GM18873 (cell line): Measurements from ENCODE around the gene CYP46A1.

Experiments
- ATAC-seq: cut with Tn5 transposase; IDR thresholded peaks from one replicate; pipeline ENCODE4 v1.9.1; 2021; ENCODE audit warnings: mild to moderate bottlenecking, moderate library complexity, moderate number of reproducible peaks; ENCODE audit not compliant: unreplicated experiment, low FRiP score

Gene CYP46A1

DNA sequence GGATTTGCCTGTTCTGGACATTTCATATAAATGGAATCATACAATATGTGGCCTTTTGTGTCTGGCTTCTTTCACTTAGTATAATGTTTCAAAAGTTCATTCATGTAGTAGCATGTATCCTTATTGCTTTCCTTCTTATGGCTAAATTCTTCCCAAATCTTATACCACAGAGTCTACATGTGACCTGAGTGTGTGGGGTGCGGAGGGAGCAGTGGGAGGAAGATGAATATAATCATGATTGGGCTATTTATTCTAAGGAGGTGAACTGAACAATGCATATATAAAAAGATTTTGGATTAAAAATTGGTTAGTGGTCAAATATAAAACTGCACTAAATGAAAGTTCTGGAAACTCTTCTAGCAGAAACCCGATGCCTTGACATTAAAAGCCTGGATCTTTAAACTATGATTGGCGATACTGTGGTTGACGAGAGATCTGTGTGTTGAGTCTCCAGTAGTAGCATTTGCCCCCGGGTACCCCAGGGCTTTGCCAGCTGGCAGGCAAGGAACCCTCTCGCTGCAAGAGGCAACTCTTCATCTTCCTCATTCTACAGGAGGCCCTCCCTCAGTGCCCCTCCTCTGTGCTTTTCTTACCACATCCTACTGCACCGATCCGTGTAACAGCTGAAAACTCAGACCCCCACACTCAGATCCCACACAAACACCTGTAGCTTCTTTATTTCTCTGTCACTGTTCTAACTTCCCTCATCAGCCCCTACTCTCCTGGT, 2.6 kb downstream of the CYP46A1 start:
- no peak for ATAC-seq

DNA sequence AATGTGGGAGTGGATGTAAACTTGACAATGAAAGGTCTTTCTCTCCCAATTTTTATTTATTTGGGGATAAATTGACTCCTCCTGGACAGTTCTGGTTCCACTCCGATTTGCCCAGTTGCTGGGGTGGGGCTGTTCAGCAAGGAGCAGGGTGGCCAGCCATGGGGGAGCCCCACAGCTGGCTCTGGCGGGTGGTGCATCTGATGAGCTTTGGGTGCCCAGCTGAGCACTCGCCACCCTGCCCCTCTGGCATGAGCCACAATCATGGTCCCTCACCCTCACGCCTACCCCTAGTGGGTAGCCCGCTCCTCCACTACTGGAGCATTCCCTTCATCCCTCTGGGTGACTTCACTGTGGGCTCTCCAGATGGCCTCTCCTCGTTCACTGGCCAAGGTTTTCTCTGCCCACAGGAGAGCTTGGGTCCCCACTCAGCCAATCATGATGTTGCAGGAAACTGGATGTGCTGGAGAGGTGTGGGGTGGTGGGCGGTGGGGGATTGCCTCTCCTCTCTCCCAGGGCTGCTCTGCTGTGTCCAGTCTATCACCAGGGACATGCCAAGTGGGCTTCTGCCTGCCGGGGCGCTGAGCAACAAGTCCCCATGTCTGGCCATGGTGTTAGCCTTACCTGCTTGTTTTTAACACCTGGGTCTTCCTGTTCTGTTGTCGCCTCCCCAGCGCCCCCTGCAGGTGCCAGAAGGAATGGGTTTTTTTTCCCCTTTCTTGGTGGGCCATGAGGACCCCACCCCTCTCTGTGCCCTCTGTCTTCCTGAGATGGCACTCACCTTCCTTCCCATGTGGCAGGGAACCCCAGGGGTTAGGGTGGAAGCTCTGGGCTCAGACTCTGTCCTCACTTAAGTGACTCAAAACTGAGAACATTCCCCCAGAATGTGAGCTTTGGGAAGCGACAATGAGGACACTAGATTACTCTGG, 3.4 kb downstream of the CYP46A1 start:
- ATAC-seq, result no peak

DNA sequence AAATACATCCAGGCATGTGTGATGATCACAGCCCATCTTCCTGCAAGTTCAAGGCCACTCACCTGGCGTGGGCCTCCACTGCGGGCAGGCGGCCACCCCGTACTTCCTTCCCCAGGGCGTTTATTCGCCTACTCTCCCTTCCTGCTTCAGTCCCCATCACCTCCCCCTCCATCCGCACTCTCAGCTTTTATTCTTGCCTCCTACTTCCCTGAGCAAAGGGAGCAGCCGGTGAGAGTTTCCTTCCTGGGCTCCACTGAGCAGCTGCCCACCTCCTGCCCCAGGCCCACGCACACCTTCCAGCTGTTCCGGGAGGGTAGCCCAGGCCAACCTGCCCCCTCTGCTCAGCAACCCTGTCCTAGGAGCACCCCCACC, 4.1 kb downstream of the CYP46A1 start:
- ATAC-seq, result no peak

DNA sequence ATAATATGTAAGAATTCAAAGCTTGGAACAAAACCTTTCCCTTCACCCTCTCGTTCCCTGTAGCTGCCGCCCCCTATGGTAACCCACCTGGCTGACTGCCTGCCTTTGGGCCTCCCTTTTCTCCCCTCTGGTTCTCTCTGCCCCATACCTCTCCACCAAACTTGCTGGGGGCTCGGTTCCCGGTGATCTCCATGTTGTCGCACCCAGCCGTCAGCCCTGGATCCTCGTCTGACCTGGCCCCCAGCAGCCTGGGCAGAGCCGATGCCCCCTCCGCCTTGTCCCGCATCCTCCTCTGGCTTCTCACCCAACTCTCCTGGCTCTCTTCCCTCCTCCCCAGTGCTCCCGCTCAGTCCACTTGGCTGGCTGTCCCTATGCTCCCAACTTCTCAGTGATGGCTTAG, 4.5 kb downstream of the CYP46A1 start:
- no peak for ATAC-seq

DNA sequence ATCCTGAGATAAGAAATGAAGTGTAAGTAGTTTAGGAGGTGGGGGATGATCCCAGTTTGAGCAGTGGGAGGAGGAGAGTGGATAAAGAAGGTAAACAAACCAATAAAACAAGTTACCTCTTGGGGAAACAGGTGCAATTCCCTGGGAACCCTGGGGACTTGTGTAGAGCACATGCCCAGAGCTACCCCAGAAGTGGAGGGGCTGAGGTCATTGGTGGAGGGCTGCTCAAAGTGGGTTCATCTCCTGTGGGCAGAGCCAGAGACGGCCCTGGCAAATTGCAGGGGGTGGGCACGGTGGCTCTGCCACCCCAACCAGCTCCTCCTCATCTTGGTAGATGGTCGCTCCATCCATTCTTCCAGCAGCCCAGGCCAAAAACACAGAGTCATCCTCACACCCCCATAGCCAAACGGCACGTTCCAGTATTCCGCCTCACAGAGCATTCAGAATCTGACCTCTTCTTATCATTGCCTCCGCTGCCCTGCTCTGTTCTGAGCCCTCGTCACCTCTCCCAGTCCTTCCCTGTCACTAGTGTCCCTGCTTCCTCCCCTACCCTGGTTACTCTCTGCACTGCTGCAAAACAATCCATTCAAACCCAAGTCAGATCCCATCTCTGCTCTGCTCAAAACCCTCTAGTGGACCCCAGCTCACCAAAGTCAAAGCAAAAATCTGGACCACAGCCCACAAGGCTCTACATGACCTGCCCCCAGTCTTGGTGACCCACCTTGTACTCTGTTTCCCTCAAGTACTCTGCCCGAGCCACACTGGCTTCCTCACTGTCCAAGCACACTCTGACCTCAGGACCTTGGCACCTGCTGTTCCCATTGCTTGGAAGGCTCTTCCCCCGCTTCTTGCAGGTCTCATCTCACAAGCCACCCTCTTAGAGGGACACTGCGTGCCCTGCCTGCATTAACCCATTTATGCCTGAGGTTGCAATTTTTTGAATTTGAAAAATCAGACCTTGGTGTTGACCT, 5.5 kb downstream of the CYP46A1 start:
- ATAC-seq, result no peak

DNA sequence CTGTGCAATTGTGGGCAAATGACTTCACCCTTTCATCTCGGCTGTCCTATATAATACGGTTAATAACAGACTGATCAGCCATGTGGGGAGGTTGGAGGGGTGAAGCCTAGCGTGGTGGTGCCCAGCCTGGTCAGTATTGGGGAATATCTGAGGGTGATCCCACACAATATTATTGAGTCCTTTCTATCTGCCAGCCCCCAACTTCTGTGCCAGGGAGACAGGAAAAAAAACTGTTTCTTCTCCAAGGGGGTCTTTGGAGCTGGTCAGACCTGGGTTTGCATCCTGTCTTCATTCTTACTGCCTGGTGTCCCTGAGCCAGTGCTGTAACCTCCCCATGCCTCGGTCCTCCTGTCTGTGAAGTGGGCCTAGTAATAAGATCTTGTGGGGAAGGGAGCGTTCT, 6.5 kb downstream of the CYP46A1 start:
- ATAC-seq, result no peak

DNA sequence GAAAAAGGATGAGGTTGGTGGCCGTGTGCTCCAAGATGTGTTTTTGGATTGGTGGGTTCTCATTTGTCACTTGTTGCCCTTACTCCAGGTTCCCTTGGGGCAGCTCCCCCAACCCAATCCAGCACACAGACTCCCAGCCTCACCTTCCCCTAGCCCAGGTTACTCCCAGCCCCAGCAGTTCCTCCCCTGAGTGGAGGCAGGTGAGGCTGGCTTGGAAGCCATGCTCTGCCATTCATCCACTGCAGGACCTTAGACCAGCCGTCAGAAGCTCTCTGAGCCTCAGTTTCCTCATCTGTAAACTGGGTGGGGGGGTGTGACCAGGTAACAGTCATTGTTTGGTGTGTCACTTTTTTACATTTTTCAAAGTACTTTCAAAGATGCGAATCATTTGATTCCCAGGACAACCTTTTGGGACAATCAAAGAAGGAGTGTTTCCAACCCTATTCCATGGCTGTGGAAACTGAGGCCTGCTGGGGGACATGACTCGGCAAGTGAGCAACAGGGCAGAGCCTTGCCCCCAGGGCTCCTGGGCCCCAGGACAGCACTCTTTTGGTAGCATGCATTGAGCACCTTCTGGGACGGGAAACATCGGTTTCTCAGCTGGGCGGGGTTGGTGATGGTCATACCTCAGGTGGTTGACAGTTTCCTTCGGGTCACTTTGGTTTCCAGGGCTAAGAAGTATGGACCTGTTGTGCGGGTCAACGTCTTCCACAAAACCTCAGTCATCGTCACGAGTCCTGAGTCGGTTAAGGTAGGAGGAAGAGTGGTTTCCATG, 7.2 kb downstream of the CYP46A1 start:
- no peak for ATAC-seq

DNA sequence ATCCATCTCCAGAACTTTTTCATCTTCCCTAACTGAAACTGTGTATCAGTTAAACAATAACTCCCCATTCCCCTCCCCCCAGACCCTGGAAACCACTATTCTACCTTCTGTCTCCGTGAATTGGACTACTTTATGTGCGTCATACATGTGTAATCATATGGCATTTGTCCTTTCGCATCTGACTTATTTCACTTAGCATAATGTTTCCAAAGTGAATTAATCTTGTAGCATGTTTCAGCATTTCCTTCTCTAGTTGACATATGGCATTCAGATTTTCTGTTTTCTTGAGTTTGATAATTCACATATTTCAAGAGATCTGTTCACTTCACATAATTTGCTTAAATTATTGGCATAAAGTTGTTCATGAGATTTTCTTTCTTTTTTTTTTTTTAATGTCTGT, 9.8 kb downstream of the CYP46A1 start:
- ATAC-seq, result no peak

DNA sequence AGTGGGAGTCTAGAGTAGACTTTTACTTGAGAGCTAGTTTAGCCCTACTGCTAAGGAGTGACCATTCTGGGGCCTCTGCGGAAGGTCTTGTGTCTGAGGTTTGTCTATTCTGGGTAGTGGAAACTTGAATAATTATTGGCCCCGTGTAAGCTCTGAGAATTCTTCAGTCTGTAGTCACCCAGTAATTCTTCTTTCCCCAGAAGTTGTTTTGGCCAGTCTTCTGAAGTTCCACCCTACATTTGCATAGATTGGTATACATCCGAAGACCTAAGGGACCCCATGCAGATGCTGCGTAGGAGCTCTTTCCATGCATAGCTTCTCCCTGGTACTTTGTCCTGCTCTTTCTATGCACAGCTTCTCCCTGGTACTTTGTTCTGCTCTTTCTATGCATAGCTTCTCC, 12.8 kb downstream of the CYP46A1 start:
- ATAC-seq, result no peak

DNA sequence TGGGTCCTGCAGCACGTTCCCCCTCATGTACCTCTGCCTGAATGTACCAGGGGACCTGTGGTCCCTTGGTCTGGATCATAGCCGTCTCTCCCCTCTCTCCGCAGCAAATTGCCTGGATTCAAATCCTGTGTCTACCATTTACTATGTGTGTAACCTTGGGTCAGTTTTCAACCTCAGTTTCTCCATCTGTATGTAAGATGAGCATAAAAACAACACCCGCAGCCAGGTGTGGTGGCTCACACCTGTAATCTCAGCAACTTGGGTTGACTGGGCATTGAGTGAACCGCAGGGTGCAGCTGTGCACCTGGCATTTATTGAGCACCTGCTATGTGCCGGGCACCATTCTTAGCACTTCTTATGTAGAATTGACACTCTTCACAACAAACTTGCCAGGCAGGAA, 14.1 kb downstream of the CYP46A1 start:
- ATAC-seq, result no peak

DNA sequence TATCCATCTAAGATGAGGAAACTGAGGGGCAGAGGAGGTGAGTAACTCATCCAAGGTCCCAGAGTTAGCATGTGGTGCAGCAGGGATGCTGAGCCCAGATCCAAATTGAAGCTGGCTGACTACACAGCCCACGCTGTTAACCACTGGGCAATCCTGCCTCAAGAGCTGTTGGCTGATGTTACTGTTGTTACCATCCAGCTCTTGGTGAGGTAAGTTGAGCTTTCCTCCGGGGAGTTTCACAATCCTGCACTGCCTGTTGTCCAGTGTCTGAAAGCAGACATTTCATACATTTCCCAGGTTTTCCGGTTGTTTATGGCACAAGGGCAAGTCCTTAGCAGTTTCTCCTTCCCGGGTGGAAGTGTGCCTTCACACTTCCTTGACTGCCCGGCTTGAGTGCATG, 14.5 kb downstream of the CYP46A1 start:
- ATAC-seq, result no peak

DNA sequence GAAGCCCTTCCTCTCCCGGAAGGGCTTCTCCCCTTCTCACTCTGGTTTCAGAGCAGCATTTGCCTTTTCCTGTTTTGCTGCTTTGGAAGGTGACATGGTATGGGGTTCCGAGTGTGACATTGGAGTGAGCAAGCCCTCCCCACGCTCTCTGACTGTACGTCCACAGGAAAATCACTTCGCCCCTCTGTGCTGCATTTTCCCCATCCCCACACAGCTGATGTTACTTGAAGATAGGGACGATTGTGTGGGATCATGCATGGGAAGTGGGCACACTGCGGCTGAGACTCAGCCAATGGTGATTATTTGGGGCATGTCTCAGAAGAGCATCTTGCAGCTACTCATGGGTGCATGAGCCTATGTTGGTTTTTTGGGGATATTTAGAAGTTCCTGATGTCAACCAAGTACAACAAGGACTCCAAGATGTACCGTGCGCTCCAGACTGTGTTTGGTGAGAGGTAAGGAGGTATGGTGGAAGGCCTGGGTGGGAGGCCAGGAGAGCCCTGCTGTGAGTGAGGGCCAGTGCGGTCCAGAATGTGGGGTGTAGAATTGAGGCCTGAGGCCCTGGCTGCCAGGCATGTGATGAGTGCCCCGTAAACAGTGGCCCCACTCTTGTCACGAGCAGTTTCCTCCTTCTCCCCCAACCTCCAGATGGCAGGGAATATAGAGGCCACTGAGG, 15.1 kb downstream of the CYP46A1 start:
- ATAC-seq, result no peak

DNA sequence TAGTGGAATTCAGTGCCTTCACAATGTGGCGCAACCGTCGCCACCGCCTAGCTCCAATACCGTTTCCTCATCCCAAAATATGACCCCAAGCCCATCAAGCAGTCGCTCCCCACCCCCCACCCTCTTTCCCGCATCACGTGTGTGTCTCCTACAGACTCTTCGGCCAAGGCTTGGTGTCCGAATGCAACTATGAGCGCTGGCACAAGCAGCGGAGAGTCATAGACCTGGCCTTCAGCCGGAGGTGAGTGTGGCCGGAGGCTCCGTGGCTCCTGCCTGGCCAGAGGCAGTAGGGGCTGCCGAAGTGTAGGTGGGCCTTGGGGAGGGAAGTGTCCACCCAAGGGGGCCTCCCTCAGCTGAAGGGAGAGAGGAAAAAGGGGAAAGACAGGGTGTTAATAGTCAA, 15.8 kb downstream of the CYP46A1 start:
- ATAC-seq, result no peak

DNA sequence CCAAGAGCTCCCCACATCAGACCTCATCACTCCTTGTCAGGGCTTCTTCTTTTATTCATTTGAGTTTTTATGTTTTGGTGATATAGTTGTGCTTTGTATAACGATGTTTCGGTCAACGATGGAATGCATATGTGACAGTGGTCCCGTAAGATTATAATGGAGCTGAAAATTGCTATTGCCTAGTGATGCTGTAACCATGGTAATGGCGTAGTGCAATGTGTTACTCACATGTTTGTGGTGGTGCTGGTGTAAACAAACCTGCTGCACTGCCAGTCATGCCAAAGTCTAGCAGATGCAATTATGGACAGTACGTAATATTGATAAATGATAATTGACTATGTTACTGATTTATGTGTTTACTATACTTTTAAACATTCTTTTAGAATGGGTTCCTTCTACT, 16.3 kb downstream of the CYP46A1 start:
- ATAC-seq, result no peak

DNA sequence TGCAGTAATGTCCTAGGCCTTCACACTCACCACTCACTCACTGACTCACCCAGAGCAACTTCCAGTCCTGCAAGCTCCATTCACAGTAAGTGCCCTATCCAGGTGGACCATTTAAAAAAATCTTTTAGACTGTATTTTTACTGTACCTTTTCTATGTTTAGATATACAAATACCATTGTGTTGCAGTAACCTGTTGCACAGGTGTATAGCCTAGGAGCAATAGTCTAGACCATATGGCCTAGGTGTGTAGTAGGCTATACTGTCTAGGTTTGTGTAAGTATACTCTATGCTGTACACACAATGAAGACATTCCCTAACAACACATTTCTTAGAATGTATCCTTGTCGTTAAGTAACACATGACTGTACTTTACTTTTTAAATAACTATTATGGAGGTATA, 17.2 kb downstream of the CYP46A1 start:
- no peak for ATAC-seq

DNA sequence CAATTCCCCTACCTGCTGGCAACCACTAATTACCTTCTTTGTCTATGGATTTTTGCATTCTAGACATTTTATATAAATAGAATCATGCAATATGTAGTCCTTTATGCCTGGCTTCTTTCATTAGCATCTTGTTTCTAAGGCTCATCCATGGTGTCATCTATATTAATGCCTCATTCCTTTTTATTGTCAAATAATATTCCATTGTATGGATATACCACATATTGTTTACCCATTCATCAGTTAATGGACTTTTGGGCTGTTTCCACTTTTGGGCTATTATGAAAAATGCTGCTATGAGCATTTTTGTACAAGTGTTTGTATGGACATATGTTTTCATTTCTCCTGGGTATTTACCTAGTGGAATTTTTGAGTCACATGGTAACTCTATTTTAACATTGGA, 18.0 kb downstream of the CYP46A1 start:
- no peak for ATAC-seq

DNA sequence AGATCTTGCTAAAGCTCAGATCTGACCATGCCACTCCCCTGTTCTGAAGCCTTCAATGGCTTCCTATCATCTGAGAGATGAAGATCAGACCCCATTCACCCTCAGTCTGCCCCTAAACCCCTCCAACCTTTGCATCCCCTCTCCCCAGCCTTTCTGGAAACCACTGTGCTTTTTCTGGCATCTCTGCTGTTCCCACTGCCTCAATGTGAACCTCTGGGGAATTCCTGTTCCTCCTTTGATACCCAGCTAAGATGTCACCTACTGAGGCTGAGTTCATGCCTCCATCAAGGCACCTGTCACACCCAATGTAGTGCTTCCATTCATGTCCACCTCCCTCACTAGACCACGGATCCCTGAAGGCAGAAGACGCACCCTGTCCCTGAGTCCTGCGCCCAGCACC, 19.3 kb downstream of the CYP46A1 start:
- ATAC-seq, result no peak

DNA sequence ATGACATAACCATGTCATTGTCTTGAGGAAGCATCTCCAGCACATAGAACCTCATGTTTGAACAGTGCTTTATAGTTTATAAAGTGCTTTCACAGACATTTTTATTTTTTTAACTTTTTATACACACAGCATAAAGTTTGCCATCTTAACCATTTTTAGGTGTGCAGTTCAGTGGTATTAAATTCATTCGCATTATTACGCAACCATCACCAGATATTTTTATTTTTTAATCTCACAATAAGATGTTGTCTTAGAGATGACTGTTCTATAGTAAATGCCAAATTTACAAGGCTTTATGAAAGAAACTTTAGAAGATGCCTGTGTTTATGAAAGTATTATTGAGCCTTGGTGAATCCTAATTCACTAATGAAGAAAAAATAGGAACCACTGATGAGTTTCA, 19.9 kb downstream of the CYP46A1 start:
- ATAC-seq, result no peak

DNA sequence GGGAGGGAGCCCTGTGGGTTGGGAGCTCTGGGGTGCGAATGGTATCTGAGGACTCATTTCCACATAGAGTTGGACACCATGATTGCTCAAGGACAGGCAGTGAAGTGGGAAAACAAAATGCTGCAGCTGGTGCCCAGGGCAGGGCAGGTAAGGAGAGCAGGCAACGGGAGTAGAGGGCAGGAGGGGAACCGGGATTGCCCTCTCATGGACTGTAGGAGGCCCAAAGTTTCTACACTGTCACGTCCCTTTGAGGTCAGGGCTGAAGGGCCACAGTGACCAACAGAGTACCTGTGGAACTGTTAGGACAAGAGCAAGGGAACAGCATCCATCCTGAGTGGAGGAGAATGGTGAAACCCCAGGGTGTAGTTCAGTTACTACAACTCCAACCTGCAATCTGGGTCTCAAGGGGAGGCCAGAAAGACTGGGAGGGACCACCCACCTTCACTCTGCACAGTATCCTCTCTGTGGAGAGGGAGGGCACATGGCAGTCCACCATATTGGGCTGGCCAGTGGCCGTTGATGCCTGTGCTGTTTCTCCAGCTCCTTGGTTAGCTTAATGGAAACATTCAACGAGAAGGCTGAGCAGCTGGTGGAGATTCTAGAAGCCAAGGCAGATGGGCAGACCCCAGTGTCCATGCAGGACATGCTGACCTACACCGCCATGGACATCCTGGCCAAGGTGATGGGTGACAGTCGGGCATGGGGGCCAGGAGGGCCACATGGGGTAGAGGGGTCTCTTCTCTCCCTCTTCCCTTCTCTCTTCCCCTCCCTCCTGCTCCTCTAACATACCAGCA, 22.2 kb downstream of the CYP46A1 start:
- no peak for ATAC-seq
